ENCODE results near the gene ARHGAP35. TPM values are rescaled to one million over a fixed set of nuclear protein-coding genes. Genes with fewer than 3 reads are reported as not detected.
"Not testable (repeated sequence)": the region's sequence is repeated elsewhere in the genome, so short reads cannot be mapped to it uniquely, and the experiment has no call there.

ARHGAP35 gene
- total and polyA plus RNA-seq, 9 donors: 20.9 to 74.8 (median 51.2) TPM

GRCh38 chr19:46881092-46881491 lies 20.3 kb downstream of the ARHGAP35 start:
- H3K4me3 ChIP-seq: no peak overlapping the region
- no peaks in the 10 kb centered on the region for H3K27me3 ChIP-seq
- H3K27ac ChIP-seq: no peak overlapping the region
- DNase-seq: no peak
- intact Hi-C loops (cut with DNase I): no loop called here
- 99% methylated on average over 4 of the region's 4 CpGs for WGBS, 3 donors
- TF ChIP-seq EP300 (IDR thresholded peaks at IDR 0.05) (no peak), POLR2A (IDR thresholded peaks at IDR 0.05) (no peak), CTCF (IDR thresholded peaks at IDR 0.05) (no peak)
- no peaks in the 10 kb centered on the region for H3K4me1 ChIP-seq (ENCODE audit: insufficient read depth)
- H3K9me3 ChIP-seq: no peaks in the 10 kb centered on the region
- H3K36me3 ChIP-seq: no peaks in the 10 kb centered on the region

- Histone ChIP-seq H3K4me1 (ENCODE audit: insufficient read depth) (no peaks in the 10 kb centered on the region), H3K4me3 (no peak overlapping the region), H3K27me3 (no peaks in the 10 kb centered on the region), H3K36me3 (no peaks in the 10 kb centered on the region), H3K27ac (no peak overlapping the region), H3K9me3 (no peaks in the 10 kb centered on the region)
- TF ChIP-seq POLR2A (IDR thresholded peaks at IDR 0.05): no peak
- no peak for TF ChIP-seq CTCF (IDR thresholded peaks at IDR 0.05)
- TF ChIP-seq EP300 (IDR thresholded peaks at IDR 0.05): no peak
- 93 to 98% (median 96%) methylated on average over 4 of the region's 4 CpGs for WGBS, 3 donors
- no peak for DNase-seq
- intact Hi-C loops (cut with DNase I): no loop called here
Measured at GRCh38 chr19:46882034-46882433, 21.2 kb downstream of the ARHGAP35 start.

GRCh38 chr19:46882751-46883150 lies 22.0 kb downstream of the ARHGAP35 start:
- intact Hi-C loops (cut with DNase I); H3K27ac ChIP-seq; H3K36me3 ChIP-seq; H3K4me3 ChIP-seq; H3K27me3 ChIP-seq; H3K4me1 ChIP-seq (ENCODE audit: insufficient read depth); DNase-seq; H3K9me3 ChIP-seq: not testable (repeated sequence)
- WGBS, 3 donors: 78 to 84% (median 82%) methylated on average over 4 of the region's 4 CpGs

GRCh38 chr19:46885411-46885810 lies 24.6 kb downstream of the ARHGAP35 start:
- Histone ChIP-seq H3K36me3 (no peaks in the 10 kb centered on the region), H3K27me3 (no peaks in the 10 kb centered on the region), H3K9me3 (no peaks in the 10 kb centered on the region), H3K4me1 (ENCODE audit: insufficient read depth) (no peaks in the 10 kb centered on the region), H3K4me3 (no peak overlapping the region), H3K27ac (no peak overlapping the region)
- WGBS, 3 donors: 55 to 76% (median 60%) methylated on average over 2 of the region's 2 CpGs
- DNase-seq: no peak
- TF ChIP-seq CTCF (IDR thresholded peaks at IDR 0.05): no peak
- TF ChIP-seq EP300 (IDR thresholded peaks at IDR 0.05): no peak
- TF ChIP-seq POLR2A (IDR thresholded peaks at IDR 0.05): no peak
- intact Hi-C loops (cut with DNase I): no loop called here

- Histone ChIP-seq H3K4me3 (no peak overlapping the region), H3K9me3 (no peaks in the 10 kb centered on the region), H3K27ac (no peak overlapping the region), H3K36me3 (no peaks in the 10 kb centered on the region), H3K27me3 (no peaks in the 10 kb centered on the region), H3K4me1 (ENCODE audit: insufficient read depth) (no peaks in the 10 kb centered on the region)
- TF ChIP-seq CTCF (IDR thresholded peaks at IDR 0.05): no peak
- WGBS, 3 donors: 64 to 74% (median 72%) methylated on average over 5 of the region's 5 CpGs
- DNase-seq: no peak
- intact Hi-C loops (cut with DNase I): no loop called here
Measured at GRCh38 chr19:46886546-46887239, 25.9 kb downstream of the ARHGAP35 start.

All from ovary (tissue), 9 donors.